Measurements from ENCODE around the gene BSG. TPM values are rescaled to one million over a fixed set of nuclear protein-coding genes. Genes with fewer than 3 reads are reported as not detected.
"Not testable (repeated sequence)": the region's sequence is repeated elsewhere in the genome, so short reads cannot be mapped to it uniquely, and the experiment has no call there.

The BSG gene
- total and polyA plus RNA-seq, 2 experiments from 2014 or later, result 957 to 973 TPM

GRCh38 chr19:601790-602189, 29.4 kb downstream of the BSG start (continued):
- TF ChIP-seq CTCF (conservative IDR thresholded peaks at IDR 0.05; ENCODE audit: low read depth in 2 of 2) (no peak), EZH2 (IDR thresholded peaks at IDR 0.05; ENCODE audit: low read depth, unreplicated experiment) (no peak), STAT1 (IDR thresholded peaks at IDR 0.05; ENCODE audit: unreplicated experiment) (no peak), ZNF331 (CRISPR knock-in tag; IDR thresholded peaks at IDR 0.05; ENCODE audit: low read depth) (no peak)

- DNase-seq (ENCODE audit: low spot score), result no peak
- no peak for TF ChIP-seq EZH2phosphoT487 (IDR thresholded peaks at IDR 0.05; ENCODE audit: unreplicated experiment)
- TF ChIP-seq CREB1 (CRISPR knock-in tag; IDR thresholded peaks at IDR 0.05; ENCODE audit: low read depth), result no peak
- TF ChIP-seq ZNF114 (CRISPR knock-in tag; IDR thresholded peaks at IDR 0.05), result no peak
- TF ChIP-seq REST (IDR thresholded peaks at IDR 0.05; ENCODE audit: unreplicated experiment), result no peak
- TF ChIP-seq ETS1 (IDR thresholded peaks at IDR 0.05), result no peak
- TF ChIP-seq NANOG (IDR thresholded peaks at IDR 0.05; ENCODE audit: borderline replicate concordance), result no peak
- TF ChIP-seq STAT1 (IDR thresholded peaks at IDR 0.05; ENCODE audit: unreplicated experiment), result no peak
- no peak for TF ChIP-seq ZNF331 (CRISPR knock-in tag; IDR thresholded peaks at IDR 0.05; ENCODE audit: low read depth)
- TF ChIP-seq JUNB (IDR thresholded peaks at IDR 0.05; ENCODE audit: unreplicated experiment), result no peak
- Mint-ChIP-seq H3K4me1 (no peaks in the 10 kb centered on the region), H3K27ac (no peak overlapping the region), H3K36me3 (ENCODE audit: low read depth) (peaks cover 16% of the 10 kb centered on the region), H3K9me3 (peaks cover 48% of the 10 kb centered on the region), H3K4me3 (no peak overlapping the region), H3K27me3 (ENCODE audit: insufficient read depth, low read depth, poor library complexity) (peaks cover 2% of the 10 kb centered on the region)
- Histone ChIP-seq H3K4me2 (no peak overlapping the region), H4K20me1 (replicated peaks; ENCODE audit: insufficient read depth) (no peaks in the 10 kb centered on the region), H3K36me3 (ENCODE audit: insufficient read depth) (no peaks in the 10 kb centered on the region), H3K9me2 (ENCODE audit: insufficient read depth) (no peaks in the 10 kb centered on the region), H3K79me2 (replicated peaks; ENCODE audit: insufficient read depth) (no peaks in the 10 kb centered on the region), H3F3A (replicated peaks; ENCODE audit: low read depth) (no peaks in the 10 kb centered on the region), H2AFZ (no peak overlapping the region), H3K4me1 (ENCODE audit: insufficient read depth) (no peaks in the 10 kb centered on the region), H3K27ac (ENCODE audit: low read depth) (no peak overlapping the region), H3K27me3 (ENCODE audit: insufficient read depth) (no peaks in the 10 kb centered on the region), H3K4me3 (no peak overlapping the region)
- ATAC-seq, result no peak
Measured at GRCh38 chr19:602391-603301, 30.2 kb downstream of the BSG start.

- DNase-seq (ENCODE audit: low spot score); H2AFZ ChIP-seq; H4K20me1 ChIP-seq (replicated peaks; ENCODE audit: insufficient read depth); H3K4me2 ChIP-seq; H3K36me3 ChIP-seq (ENCODE audit: insufficient read depth); H3K27ac Mint-ChIP-seq; H3K4me3 ChIP-seq; H3K4me3 Mint-ChIP-seq; H3K27me3 ChIP-seq (ENCODE audit: insufficient read depth); H3F3A ChIP-seq (replicated peaks; ENCODE audit: low read depth); H3K9me2 ChIP-seq (ENCODE audit: insufficient read depth); ATAC-seq; H3K79me2 ChIP-seq (replicated peaks; ENCODE audit: insufficient read depth); H3K27ac ChIP-seq (ENCODE audit: low read depth); H3K4me1 Mint-ChIP-seq; H3K27me3 Mint-ChIP-seq (ENCODE audit: insufficient read depth, low read depth, poor library complexity); H3K4me1 ChIP-seq (ENCODE audit: insufficient read depth): not testable (repeated sequence)
- Mint-ChIP-seq H3K36me3 (ENCODE audit: low read depth) (peaks cover 16% of the 10 kb centered on the region), H3K9me3 (peaks cover 48% of the 10 kb centered on the region)
Measured at GRCh38 chr19:603302-603639, 30.9 kb downstream of the BSG start.

- H3K9me2 ChIP-seq (ENCODE audit: insufficient read depth); H3K27me3 ChIP-seq (ENCODE audit: insufficient read depth); H3K4me3 Mint-ChIP-seq; H3K4me2 ChIP-seq; ATAC-seq; H3K27me3 Mint-ChIP-seq (ENCODE audit: insufficient read depth, low read depth, poor library complexity); DNase-seq (ENCODE audit: low spot score); H2AFZ ChIP-seq; H3K27ac Mint-ChIP-seq; H3K4me3 ChIP-seq; H4K20me1 ChIP-seq (replicated peaks; ENCODE audit: insufficient read depth); H3K4me1 Mint-ChIP-seq; H3K79me2 ChIP-seq (replicated peaks; ENCODE audit: insufficient read depth); H3F3A ChIP-seq (replicated peaks; ENCODE audit: low read depth); H3K36me3 ChIP-seq (ENCODE audit: insufficient read depth); H3K4me1 ChIP-seq (ENCODE audit: insufficient read depth); H3K27ac ChIP-seq (ENCODE audit: low read depth): not testable (repeated sequence)
- peaks cover 48% of the 10 kb centered on the region for H3K9me3 Mint-ChIP-seq
- peaks cover 16% of the 10 kb centered on the region for H3K36me3 Mint-ChIP-seq (ENCODE audit: low read depth)
Measured at GRCh38 chr19:603779-604178, 31.4 kb downstream of the BSG start.
